ENCODE measurements around the gene SHISA7.

DNA sequence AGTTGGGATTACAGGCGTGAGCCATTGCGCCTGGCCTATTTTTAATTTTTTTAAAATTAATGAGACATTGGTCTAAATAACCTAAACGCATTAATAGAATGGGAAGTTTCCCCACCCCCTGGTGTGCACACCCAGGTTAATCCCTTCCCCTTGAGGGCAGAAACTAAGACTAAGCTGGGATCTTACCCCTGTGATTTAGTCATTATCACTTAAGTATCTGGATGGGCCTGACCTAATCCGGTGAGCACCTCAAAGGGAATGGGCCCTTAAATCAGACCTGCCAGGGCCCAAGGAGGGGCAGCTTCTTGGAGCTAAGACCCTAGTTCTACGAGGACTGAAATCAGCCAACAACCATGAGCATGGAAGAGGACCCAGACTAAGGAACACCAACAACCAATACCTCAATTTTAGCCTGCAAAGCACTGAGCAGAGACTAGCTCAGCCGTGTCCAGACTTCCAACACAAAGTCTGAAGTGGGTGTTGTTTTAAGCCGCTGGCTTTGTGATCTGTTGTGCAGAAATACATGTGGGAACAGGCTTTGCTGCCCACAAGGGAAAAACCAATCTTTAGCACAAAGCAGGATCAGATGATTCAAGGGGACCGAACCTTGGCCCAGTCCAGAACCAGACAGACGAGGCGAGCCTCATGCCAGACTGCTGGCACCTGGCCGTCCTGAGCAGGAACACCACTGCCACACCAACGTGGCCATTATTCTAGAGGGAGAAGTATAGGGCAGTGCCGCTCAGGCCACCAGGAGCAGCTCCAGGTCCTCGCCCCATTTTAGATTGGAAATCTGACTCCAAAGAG lies 42.6 kb downstream of the SHISA7 start:
- TF ChIP-seq POLR2A (IDR thresholded peaks at IDR 0.05; ENCODE audit: low read length) (no peak), GATA1 (IDR thresholded peaks at IDR 0.05; ENCODE audit: low read depth, low read length) (no peak)
